Activated naive CD8-positive, alpha-beta T cell treated with anti-CD3 and anti-CD28 coated beads, Interleukin-2, amount 10 ng/mL, durations not matched to agents 7 days and 5 days (primary cell): Measurements from ENCODE around the gene ZCCHC14. TPM values are rescaled to one million over a fixed set of nuclear protein-coding genes. Genes with fewer than 3 reads are reported as not detected.

Source experiments
- ATAC-seq: fragments of 150-1000 bp; cut with Tn5 transposase; one replicate; pipeline ENCODE4 v1.10.0; 2021; ENCODE audit warnings: low read depth, moderate library complexity
- POLR2A ChIA-PET: fragments of 350-600 bp; sonication (Branson Sonifier 250); formaldehyde crosslinking; loops from one replicate; lab custom pipeline; 2021; ENCODE audit warnings: antibody characterized with exemption; lab: Charles Lee
- DNase-seq: peaks from one replicate; pipeline ENCODE4 v3.0.0; 2021
- H3K27ac Mint-ChIP-seq: one replicate; pipeline ENCODE4 v1.8.0; 2022; ENCODE audit warnings: mild to moderate bottlenecking, mixed read lengths
- H3K27me3 Mint-ChIP-seq: one replicate; pipeline ENCODE4 v1.8.0; 2022; ENCODE audit warnings: mild to moderate bottlenecking, moderate library complexity, mixed read lengths
- H3K36me3 Mint-ChIP-seq: one replicate; pipeline ENCODE4 v1.8.0; 2021; ENCODE audit warnings: mild to moderate bottlenecking, mixed read lengths
- H3K4me1 Mint-ChIP-seq: one replicate; pipeline ENCODE4 v1.8.0; 2021; ENCODE audit warnings: mixed read lengths
- H3K4me3 Mint-ChIP-seq: one replicate; pipeline ENCODE4 v1.8.0; 2022; ENCODE audit warnings: mild to moderate bottlenecking, moderate library complexity, mixed read lengths
- H3K9me3 Mint-ChIP-seq: one replicate; pipeline ENCODE4 v1.8.0; 2021; ENCODE audit warnings: mixed read lengths
- total RNA-seq, 2 experiments: library from RNA; stranded (reverse); gene quantifications; one replicate each; pipeline ENCODE4 v1.2.3, GENCODE V29; 2021

Gene ZCCHC14
- total RNA-seq, 2 experiments from 2014 or later, result 6.6 to 7.7 TPM

- Mint-ChIP-seq H3K27ac (no peak overlapping the region), H3K27me3 (no peaks in the 10 kb centered on the region), H3K4me3 (no peak overlapping the region), H3K36me3 (no peaks in the 10 kb centered on the region), H3K9me3 (no peaks in the 10 kb centered on the region), H3K4me1 (no peaks in the 10 kb centered on the region)
- POLR2A ChIA-PET, result no interaction called here
- no peak for ATAC-seq
- DNase-seq, result no peak
Measured at GRCh38 chr16:87414251-87414680, 78.6 kb downstream of the ZCCHC14 start.

DNA sequence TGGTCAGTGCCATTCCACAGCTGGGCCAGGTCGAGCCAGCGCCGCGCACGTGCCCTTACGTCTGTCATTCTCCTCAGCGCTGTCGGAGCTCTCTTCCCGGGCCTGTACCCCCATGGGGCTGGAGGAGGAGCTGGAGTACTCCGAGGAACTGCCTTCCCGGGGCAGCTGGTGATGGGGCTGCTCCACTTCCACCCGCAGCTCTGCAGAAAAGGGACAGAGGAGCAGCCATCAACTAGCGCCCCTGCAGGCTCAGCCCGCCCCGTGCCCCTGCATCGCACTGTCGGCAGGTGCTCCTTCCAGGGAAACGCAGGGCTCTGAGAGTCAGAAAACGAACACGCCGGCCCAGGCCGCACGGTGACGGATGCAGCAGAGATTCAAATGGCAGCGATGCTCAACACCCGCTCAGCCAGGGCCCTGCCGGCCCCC, 79.8 kb downstream of the ZCCHC14 start:
- Mint-ChIP-seq H3K36me3 (no peaks in the 10 kb centered on the region), H3K4me1 (no peaks in the 10 kb centered on the region), H3K27me3 (no peaks in the 10 kb centered on the region), H3K4me3 (no peak overlapping the region), H3K9me3 (no peaks in the 10 kb centered on the region), H3K27ac (no peak overlapping the region)
- DNase-seq (no peak), ATAC-seq (no peak)
- POLR2A ChIA-PET, result no interaction called here

GRCh38 chr16:87412371-87412995, 80.3 kb downstream of the ZCCHC14 start:
- Mint-ChIP-seq H3K9me3 (no peaks in the 10 kb centered on the region), H3K27me3 (no peaks in the 10 kb centered on the region), H3K4me3 (no peak overlapping the region), H3K4me1 (peaks cover under 1% of the 10 kb centered on the region), H3K27ac (no peak overlapping the region), H3K36me3 (no peaks in the 10 kb centered on the region)
- DNase-seq (no peak), ATAC-seq (no peak)
- POLR2A ChIA-PET, result no interaction called here

GRCh38 chr16:87411375-87412271, 81.2 kb downstream of the ZCCHC14 start:
- Mint-ChIP-seq H3K4me3 (no peak overlapping the region), H3K36me3 (peaks cover 1% of the 10 kb centered on the region), H3K27ac (no peak overlapping the region), H3K4me1 (peaks cover 3% of the 10 kb centered on the region), H3K9me3 (no peaks in the 10 kb centered on the region), H3K27me3 (no peaks in the 10 kb centered on the region)
- ATAC-seq (no peak), DNase-seq (no peak)
- POLR2A ChIA-PET, result no interaction called here

DNA sequence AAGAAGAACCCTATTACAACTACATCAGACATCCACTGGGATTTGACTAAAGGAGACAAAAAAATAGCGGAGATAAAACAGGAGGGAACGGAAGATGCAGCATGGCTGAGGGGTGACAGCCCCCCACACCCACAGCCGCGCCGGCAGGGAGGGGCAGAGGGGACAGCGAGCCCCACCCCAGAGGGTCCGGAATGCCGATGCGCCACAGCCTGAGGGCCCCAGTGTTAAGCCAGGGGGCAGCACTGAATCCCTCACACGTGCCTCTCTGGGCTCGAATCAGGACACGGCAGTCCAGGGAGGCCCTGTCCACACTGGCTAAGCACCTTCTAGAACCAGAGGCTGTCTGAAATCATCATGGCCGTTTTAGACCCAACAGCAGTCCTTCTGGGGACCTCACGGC, 81.9 kb downstream of the ZCCHC14 start:
- Mint-ChIP-seq H3K27ac (no peak overlapping the region), H3K27me3 (no peaks in the 10 kb centered on the region), H3K36me3 (peaks cover 1% of the 10 kb centered on the region), H3K9me3 (no peaks in the 10 kb centered on the region), H3K4me3 (no peak overlapping the region), H3K4me1 (peaks cover 3% of the 10 kb centered on the region)
- POLR2A ChIA-PET, result no interaction called here
- DNase-seq, result no peak
- ATAC-seq, result no peak

DNA sequence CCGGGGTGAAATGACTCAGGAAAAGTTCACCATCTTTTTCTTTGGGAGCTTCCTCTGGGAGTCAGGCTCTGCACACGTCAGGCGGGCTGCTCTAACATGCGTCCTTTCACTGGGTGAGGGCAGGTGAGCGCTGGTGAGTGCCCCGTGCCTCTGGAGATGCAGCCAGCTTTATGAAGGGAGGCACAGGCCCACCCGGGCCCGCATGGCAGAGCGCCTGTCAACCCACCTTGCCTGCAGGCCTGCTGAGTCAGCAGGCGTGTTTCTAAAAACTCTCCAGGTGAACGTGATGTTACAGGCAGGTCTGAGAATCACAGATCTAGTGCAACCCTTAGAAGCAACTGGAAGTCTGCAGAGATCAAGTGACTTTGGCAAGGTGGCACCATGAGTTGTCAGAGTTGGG, 82.3 kb downstream of the ZCCHC14 start:
- POLR2A ChIA-PET, result no interaction called here
- H3K4me3 Mint-ChIP-seq, result no peak overlapping the region
- no peaks in the 10 kb centered on the region for H3K27me3 Mint-ChIP-seq
- ATAC-seq (no peak), DNase-seq (no peak)
- peaks cover 3% of the 10 kb centered on the region for H3K4me1 Mint-ChIP-seq
- no peaks in the 10 kb centered on the region for H3K9me3 Mint-ChIP-seq
- H3K27ac Mint-ChIP-seq, result no peak overlapping the region
- H3K36me3 Mint-ChIP-seq, result peaks cover 1% of the 10 kb centered on the region

DNA sequence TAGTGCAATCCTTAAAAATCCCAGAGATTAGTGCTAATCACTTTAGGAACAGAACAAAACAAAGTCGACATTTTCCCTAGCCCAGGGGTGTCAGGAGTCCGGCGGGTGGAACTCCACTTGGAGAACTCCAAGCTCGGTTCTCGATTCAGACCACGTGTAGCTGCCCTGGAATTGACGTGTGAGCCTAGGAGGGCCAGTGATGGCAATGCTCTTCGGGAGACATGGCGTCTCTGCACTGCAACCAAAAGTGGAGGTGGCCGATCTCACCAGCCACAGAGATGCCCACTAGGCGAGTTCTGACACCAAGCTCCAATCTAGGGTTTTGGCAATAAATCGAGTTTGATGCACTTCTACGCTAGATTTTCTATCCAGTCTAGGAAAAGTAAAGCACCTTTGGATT, 83.0 kb downstream of the ZCCHC14 start:
- Mint-ChIP-seq H3K36me3 (peaks cover 5% of the 10 kb centered on the region), H3K9me3 (no peaks in the 10 kb centered on the region), H3K27ac (no peak overlapping the region), H3K4me1 (peaks cover 3% of the 10 kb centered on the region), H3K27me3 (no peaks in the 10 kb centered on the region), H3K4me3 (no peak overlapping the region)
- DNase-seq (no peak), ATAC-seq (no peak)
- POLR2A ChIA-PET, result no interaction called here

- no peak overlapping the region for H3K4me3 Mint-ChIP-seq
- no peaks in the 10 kb centered on the region for H3K9me3 Mint-ChIP-seq
- H3K27ac Mint-ChIP-seq, result no peak overlapping the region
- H3K4me1 Mint-ChIP-seq, result peaks cover 3% of the 10 kb centered on the region
- H3K27me3 Mint-ChIP-seq, result no peaks in the 10 kb centered on the region
- POLR2A ChIA-PET, result no interaction called here
- ATAC-seq, result no peak
- no peak for DNase-seq
- peaks cover 5% of the 10 kb centered on the region for H3K36me3 Mint-ChIP-seq
Measured at GRCh38 chr16:87409153-87409552, 83.7 kb downstream of the ZCCHC14 start.

DNA sequence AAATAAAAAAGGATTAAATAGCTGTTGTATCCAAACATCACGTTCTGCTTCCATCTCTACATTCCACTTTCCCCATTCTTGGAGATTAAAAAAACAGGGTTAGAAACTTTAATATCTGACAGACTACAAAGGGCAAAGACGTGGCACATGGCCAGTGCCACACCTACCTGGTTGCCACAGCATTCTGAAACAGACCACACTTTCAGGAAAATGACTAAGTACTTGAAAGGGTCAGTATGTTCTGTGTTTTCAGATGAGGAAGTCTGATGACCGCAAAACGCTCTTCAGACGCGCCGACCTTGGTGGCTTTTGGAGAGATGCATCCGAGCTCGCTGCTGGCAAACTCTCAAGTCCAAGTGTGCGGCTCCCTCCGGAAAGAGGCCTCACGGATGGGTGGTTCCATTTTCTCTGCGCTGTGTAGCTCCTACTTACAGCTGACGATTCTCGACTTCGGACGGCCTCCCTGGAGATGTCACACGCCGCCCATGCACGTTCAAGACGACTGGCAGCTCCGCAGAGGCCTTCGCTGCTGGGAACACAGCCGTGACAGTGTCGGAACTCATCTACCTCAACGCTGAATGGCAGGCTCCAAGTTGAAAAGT, 85.2 kb downstream of the ZCCHC14 start:
- Mint-ChIP-seq H3K36me3 (peaks cover 9% of the 10 kb centered on the region), H3K4me3 (no peak overlapping the region), H3K27me3 (no peaks in the 10 kb centered on the region), H3K4me1 (peaks cover 3% of the 10 kb centered on the region), H3K9me3 (no peaks in the 10 kb centered on the region), H3K27ac (no peak overlapping the region)
- no peak for ATAC-seq
- DNase-seq, result no peak
- POLR2A ChIA-PET, result no interaction called here

GRCh38 chr16:87406495-87407088, 86.2 kb downstream of the ZCCHC14 start:
- DNase-seq, result no peak
- no peaks in the 10 kb centered on the region for H3K27me3 Mint-ChIP-seq
- no peak overlapping the region for H3K27ac Mint-ChIP-seq
- ATAC-seq, result no peak
- POLR2A ChIA-PET, result no interaction called here
- H3K4me1 Mint-ChIP-seq, result peaks cover 3% of the 10 kb centered on the region
- H3K36me3 Mint-ChIP-seq, result peaks cover 9% of the 10 kb centered on the region
- no peaks in the 10 kb centered on the region for H3K9me3 Mint-ChIP-seq
- H3K4me3 Mint-ChIP-seq, result no peak overlapping the region

GRCh38 chr16:87404764-87405625, 87.8 kb downstream of the ZCCHC14 start:
- no peak overlapping the region for H3K4me3 Mint-ChIP-seq
- ATAC-seq (no peak), DNase-seq (no peak)
- H3K4me1 Mint-ChIP-seq, result peaks cover 3% of the 10 kb centered on the region
- POLR2A ChIA-PET, result interaction anchor here (0.7 kb wide), 1 partner anchor 233 kb away, joined by 3 read pairs; no protein-coding TSS in a partner anchor
- H3K27ac Mint-ChIP-seq, result no peak overlapping the region
- no peaks in the 10 kb centered on the region for H3K9me3 Mint-ChIP-seq
- H3K36me3 Mint-ChIP-seq, result peaks cover 12% of the 10 kb centered on the region
- H3K27me3 Mint-ChIP-seq, result no peaks in the 10 kb centered on the region

GRCh38 chr16:87395181-87395842, 97.5 kb downstream of the ZCCHC14 start:
- peaks cover 7% of the 10 kb centered on the region for H3K36me3 Mint-ChIP-seq
- ATAC-seq, result no peak
- H3K4me3 Mint-ChIP-seq, result no peak overlapping the region
- H3K9me3 Mint-ChIP-seq, result no peaks in the 10 kb centered on the region
- no peak for DNase-seq
- no peak overlapping the region for H3K27ac Mint-ChIP-seq
- H3K27me3 Mint-ChIP-seq, result no peaks in the 10 kb centered on the region
- POLR2A ChIA-PET, result interaction anchor here (0.7 to 3.8 kb wide), 2 partner anchors 12 to 370 kb away, joined by 5 to 44 read pairs; partner anchors contain the start of genes FBXO31 and KLHDC4
- peaks cover 21% of the 10 kb centered on the region for H3K4me1 Mint-ChIP-seq
